ENCODE measurements around the gene DYNC1H1. TPM values are rescaled to one million over a fixed set of nuclear protein-coding genes. Genes with fewer than 3 reads are reported as not detected.

Gene DYNC1H1
- total and polyA plus RNA-seq, 2 experiments from 2014 or later, result 158 to 434 TPM

DNA sequence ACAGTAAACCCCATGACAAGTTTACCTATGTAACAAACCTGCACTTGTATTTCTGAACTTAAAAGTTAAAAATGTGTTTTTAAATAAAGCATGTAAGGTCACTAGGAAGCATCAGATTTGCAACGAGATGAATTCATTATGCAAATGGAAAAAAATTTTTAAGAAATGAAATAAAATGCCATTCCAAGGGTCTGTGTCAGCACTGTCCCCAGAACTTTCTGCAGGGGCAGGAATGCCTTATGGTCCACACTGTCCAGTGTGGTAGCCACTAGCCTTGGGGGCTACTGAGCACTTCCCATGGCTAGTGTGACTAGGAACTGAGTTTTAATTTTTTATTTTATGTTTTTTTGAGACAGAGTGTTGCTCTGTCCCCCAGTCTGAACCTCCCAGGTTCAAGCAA lies 73.3 kb downstream of the DYNC1H1 start:
- no peak for DNase-seq (ENCODE audit: low read depth in 1 of 2, low spot score in 1 of 2)
- no peak overlapping the region for H3K27ac ChIP-seq
- no peak for TF ChIP-seq CTCF (IDR thresholded peaks at IDR 0.05; ENCODE audit: low read depth, low read length)
- H3K36me3 ChIP-seq, result peaks cover 92% of the 10 kb centered on the region
- no peaks in the 10 kb centered on the region for H3K27me3 ChIP-seq
- H3K4me3 ChIP-seq, result no peak overlapping the region
- no peaks in the 10 kb centered on the region for H3K9me3 ChIP-seq (ENCODE audit: low read depth)
- no peaks in the 10 kb centered on the region for H3K4me1 ChIP-seq (ENCODE audit: low read depth)

- peaks cover 89% of the 10 kb centered on the region for H3K36me3 ChIP-seq
Observed at GRCh38 chr14:102039157-102039556, 74.8 kb downstream of the DYNC1H1 start.

GRCh38 chr14:102040153-102040552 lies 75.8 kb downstream of the DYNC1H1 start:
- no peak for DNase-seq (ENCODE audit: low read depth in 1 of 2, low spot score in 1 of 2)
- no peak for TF ChIP-seq CTCF (IDR thresholded peaks at IDR 0.05; ENCODE audit: low read depth, low read length)
- Histone ChIP-seq H3K9me3 (ENCODE audit: low read depth) (no peaks in the 10 kb centered on the region), H3K27me3 (no peaks in the 10 kb centered on the region), H3K36me3 (peaks cover 86% of the 10 kb centered on the region), H3K4me3 (no peak overlapping the region), H3K4me1 (ENCODE audit: low read depth) (no peaks in the 10 kb centered on the region), H3K27ac (no peak overlapping the region)

More at GRCh38 chr14:102039157-102039556, 74.8 kb downstream of the DYNC1H1 start:
- H3K27ac ChIP-seq, result no peak overlapping the region
- no peak for DNase-seq (ENCODE audit: low read depth in 1 of 2, low spot score in 1 of 2)
- no peaks in the 10 kb centered on the region for H3K4me1 ChIP-seq (ENCODE audit: low read depth)
- no peak overlapping the region for H3K4me3 ChIP-seq
- no peaks in the 10 kb centered on the region for H3K27me3 ChIP-seq
- TF ChIP-seq CTCF (IDR thresholded peaks at IDR 0.05; ENCODE audit: low read depth, low read length), result no peak
- no peaks in the 10 kb centered on the region for H3K9me3 ChIP-seq (ENCODE audit: low read depth)

GRCh38 chr14:102042699-102043098 lies 78.3 kb downstream of the DYNC1H1 start:
- no peak for DNase-seq (ENCODE audit: low read depth in 1 of 2, low spot score in 1 of 2)
- no peak overlapping the region for H3K27ac ChIP-seq
- no peaks in the 10 kb centered on the region for H3K9me3 ChIP-seq (ENCODE audit: low read depth)
- no peaks in the 10 kb centered on the region for H3K4me1 ChIP-seq (ENCODE audit: low read depth)
- no peak for TF ChIP-seq CTCF (IDR thresholded peaks at IDR 0.05; ENCODE audit: low read depth, low read length)
- H3K4me3 ChIP-seq, result no peak overlapping the region
- peaks cover 68% of the 10 kb centered on the region for H3K36me3 ChIP-seq
- no peaks in the 10 kb centered on the region for H3K27me3 ChIP-seq

DNA sequence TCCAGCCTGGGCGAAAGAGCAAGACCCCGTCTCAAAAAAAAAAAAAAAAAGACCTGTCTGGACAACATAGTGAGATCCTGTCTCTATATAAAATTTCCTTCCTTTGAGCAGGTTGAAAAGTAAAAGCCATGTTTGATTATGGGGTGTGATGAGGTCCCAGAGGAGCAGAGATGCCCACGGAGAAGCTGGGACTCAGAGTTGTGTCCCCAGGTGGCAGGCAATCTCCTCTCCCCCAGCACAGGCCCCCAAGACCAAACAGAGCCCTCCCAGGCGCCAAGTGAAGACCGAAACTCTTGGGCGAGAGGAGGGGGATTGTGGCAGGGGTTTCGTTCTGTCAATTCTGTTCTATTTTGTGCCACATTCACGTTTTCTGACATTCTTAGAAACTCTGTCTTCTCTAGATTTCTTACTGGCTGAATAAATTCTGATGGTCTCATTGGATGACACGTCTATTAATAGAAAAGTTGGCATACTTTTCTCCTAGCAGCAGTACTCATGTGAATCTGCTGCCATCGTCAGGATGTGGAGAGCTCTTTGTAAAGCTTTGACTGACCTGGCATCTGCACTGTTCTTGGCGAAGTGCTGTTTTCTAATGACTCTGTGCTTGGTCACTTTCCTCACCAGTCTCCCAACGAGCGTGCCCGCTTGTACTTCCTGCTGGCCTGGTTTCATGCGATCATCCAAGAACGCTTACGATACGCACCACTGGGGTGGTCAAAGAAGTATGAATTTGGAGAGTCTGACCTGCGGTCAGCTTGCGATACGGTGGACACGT lies 79.1 kb downstream of the DYNC1H1 start:
- Histone ChIP-seq H3K27me3 (no peaks in the 10 kb centered on the region), H3K27ac (no peak overlapping the region), H3K9me3 (ENCODE audit: low read depth) (no peaks in the 10 kb centered on the region), H3K36me3 (peaks cover 68% of the 10 kb centered on the region), H3K4me3 (no peak overlapping the region), H3K4me1 (ENCODE audit: low read depth) (no peaks in the 10 kb centered on the region)
- no peak for TF ChIP-seq CTCF (IDR thresholded peaks at IDR 0.05; ENCODE audit: low read depth, low read length)
- no peak for DNase-seq (ENCODE audit: low read depth in 1 of 2, low spot score in 1 of 2)
